ENCODE measurements around the gene SPATA17. TPM values are rescaled to one million over a fixed set of nuclear protein-coding genes. Genes with fewer than 3 reads are reported as not detected.

Gene SPATA17
- total RNA-seq, 2 experiments from 2014 or later: 0.14 TPM; not detected in 1

Other genes with a start within 250 kb of the SPATA17 start
- 1 to 10 TPM; 6.4 to 7.2 TPM for gene GPATCH2, start 254 bp upstream of the SPATA17 start, total RNA-seq

Measured in activated CD4-positive, alpha-beta T cell treated with anti-CD3 and anti-CD28 coated beads for 36 hours (primary cell).